ENCODE measurements around the gene CDH12.
"Not testable (repeated sequence)": the region's sequence is repeated elsewhere in the genome, so short reads cannot be mapped to it uniquely, and the experiment has no call there.

Gene CDH12

GRCh38 chr5:22154779-22155178 lies 698.4 kb downstream of the CDH12 start:
- not testable (repeated sequence) for DNase-seq (ENCODE audit: low read depth in 3 of 3)

GRCh38 chr5:22151801-22152200 lies 701.3 kb downstream of the CDH12 start:
- not testable (repeated sequence) for DNase-seq (ENCODE audit: low read depth in 3 of 3)

- DNase-seq (ENCODE audit: low read depth in 3 of 3): not testable (repeated sequence)
Measured at GRCh38 chr5:22140418-22140817, 712.7 kb downstream of the CDH12 start.

GRCh38 chr5:22139662-22140300 lies 713.4 kb downstream of the CDH12 start:
- not testable (repeated sequence) for DNase-seq (ENCODE audit: low read depth in 3 of 3)

DNA sequence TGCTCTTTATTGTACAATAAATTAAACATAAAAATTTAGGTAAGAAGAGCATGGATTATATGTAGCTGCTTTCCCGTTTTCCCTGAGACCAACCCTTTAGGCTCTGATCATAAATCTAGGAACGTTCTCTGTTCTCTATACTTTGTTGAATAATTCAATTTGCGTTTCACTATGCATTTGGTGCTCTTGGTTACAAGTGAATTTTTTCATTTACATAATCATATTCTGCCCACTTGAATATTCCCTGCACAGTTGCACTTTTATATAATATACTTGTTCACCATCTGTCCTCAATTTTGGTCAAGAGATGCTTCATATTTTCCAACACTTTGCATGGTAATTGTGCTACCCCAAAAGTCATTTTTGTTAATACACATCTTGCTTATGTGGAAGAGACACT lies 741.8 kb downstream of the CDH12 start:
- DNase-seq (ENCODE audit: low read depth in 3 of 3): no peak

- DNase-seq (ENCODE audit: low read depth in 3 of 3): no peak
Measured at GRCh38 chr5:22109315-22109714, 743.8 kb downstream of the CDH12 start.

GRCh38 chr5:22108545-22108944 lies 744.6 kb downstream of the CDH12 start:
- no peak for DNase-seq (ENCODE audit: low read depth in 3 of 3)

DNA sequence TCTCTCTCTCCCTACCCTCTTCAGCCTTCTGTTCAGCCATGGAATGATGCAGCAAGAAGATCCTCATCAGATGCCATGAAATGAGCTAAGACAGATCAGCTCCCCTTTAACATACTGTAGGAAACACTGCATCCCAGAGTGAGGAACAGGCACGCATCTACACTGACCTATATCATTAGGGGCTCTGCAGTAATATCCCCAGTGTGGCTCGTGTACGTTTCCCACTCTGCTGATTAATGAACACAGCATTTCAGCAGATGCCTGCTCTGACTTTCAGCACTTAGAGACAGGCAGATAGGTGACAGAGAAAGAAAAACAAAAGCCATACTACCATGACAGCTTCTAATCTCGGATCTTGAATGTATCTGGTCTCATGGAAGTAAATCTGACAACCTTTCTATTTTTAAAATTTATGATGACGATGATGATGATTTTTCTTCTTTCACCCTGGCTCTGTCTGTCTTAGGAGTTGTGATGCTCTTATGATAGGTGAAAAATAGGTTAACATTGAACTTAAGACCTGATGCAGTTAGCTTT lies 750.3 kb downstream of the CDH12 start:
- DNase-seq (ENCODE audit: low read depth in 3 of 3): no peak

DNA sequence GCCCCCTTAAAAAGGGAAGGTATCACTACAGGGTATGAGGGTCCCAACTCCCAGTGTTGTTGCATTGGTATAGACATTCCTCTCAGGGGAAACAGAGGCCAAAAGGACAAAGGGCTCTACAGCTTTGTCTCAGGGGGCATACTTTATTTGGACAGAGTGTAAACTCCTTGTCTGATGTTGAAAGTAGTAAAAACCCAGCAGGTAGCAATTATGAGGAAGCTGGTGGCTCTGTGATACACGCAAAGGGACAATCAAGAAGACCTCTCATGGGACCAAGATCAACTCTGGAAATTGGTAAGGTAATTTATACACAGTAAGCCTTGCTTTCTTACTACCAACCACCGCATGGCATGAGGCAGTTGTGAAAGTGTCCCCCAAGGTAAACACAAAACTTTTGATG lies 764.6 kb downstream of the CDH12 start:
- DNase-seq (ENCODE audit: low read depth in 3 of 3): no peak

DNA sequence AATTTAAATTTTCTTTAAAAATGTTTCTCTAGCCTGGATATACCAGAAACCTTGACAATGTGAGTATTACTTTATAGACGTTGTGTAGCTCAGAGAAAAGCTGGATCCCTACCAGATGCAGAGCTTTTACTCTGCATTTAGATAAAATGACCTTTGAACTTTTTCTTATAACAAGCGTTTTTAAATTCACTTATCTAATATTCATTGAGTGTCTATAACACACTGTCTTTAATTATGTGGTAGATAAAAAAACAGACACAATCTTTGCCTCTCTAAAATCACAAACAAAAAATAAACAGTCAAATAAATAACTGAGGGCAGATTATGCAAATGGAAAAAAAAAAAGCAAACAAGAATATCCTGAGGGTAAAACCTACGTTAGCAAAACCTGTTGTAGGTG lies 773.6 kb downstream of the CDH12 start:
- no peak for DNase-seq (ENCODE audit: low read depth in 3 of 3)

DNA sequence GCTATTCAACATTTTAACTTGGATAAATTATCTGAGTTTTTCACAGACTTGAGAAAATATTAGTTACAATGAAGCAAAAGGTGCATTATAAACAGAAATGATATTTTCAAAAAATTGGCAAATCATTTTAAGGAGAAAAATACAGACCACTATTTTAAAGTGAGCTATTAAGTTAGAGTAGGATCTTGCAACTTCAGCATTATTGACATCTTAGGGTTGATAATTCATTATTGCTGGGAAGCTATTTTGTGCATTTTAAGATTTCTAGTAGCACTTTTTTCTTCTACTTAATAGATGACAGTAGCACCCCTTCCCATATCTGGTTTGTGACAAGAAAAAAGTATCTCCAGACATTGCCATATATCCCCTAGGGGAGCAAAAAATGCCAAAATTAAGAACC lies 774.1 kb downstream of the CDH12 start:
- DNase-seq (ENCODE audit: low read depth in 3 of 3): no peak

DNA sequence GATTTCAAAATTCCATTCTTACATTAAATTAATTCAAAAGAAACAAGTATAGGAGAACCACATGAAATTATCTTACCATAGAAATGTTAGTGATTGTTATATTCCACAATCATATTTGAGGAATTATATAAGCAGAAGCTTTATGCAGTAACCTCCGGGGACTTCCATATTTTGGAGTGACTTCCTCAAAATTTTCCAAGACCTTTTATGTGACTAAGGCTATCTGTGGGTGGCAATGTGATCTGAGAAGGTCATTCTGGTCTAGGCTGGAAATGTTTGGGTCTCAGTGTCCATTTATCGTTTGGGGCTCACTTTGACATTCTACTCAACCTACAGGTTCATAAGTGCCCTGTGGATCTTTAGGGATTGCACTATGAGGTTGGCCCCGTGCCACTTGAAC lies 776.6 kb downstream of the CDH12 start:
- no peak for DNase-seq (ENCODE audit: low read depth in 3 of 3)

DNA sequence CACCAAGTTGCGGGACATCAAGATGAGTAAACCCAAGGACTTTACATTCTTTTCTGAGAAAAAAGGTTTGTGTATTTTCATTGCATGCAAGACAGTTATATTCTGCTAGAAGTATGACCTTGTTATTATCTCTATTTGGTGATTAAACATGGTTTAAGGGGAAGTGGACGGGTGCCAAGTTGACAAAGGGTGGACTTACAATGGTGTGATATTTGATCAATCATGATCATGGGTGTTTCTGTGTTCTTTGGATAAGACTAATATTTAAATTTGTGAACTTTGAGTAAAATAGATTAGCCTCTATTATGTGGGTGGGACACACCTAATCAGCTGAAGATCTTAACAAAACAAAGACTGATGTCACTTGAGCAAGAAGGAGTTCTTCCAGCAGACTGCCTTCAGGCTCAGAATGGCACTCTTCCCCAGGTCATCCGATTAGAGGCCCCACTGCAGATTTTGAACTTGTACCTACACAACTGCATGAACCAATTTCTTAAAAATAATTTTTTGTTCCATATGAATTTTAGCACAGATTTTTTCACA lies 782.9 kb downstream of the CDH12 start:
- DNase-seq (ENCODE audit: low read depth in 3 of 3): no peak

DNA sequence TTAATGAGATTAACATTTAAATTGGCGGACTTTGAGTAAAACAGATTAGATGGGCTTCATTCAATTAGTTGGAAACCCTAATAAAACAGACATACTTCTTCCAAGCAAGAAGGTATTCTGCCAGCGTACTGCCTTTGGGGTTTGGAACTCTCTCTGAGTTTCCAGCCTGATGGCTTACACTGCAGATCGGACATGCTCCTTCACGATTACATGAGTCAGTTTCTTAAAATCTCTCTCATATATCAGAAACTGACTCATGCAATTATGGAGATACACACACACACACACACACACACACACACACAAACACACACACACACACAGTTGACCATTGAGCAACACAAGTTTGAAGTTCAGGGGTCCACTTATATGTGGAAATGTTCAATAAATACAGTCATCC lies 789.4 kb downstream of the CDH12 start:
- DNase-seq (ENCODE audit: low read depth in 3 of 3): no peak

DNA sequence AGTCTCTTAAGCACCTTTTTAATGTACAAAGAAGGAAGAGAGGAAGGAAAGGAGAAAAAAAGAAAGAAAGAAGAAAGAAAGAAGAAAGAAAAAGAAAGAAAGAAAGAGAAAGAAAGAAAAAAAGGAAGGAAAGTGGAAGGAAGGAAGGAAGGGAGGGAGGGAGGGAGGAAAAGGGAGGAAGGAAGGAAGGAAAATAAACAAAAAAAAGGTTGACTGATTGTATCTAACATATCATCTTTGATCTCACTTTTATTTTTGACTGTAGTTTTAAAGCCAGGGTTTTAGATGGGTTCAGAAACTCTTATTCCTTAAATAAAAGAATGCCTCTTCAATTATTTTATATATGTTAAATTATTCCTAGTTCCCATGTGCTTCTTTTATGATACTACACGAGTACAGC lies 794.5 kb downstream of the CDH12 start:
- no peak for DNase-seq (ENCODE audit: low read depth in 3 of 3)

GRCh38 chr5:22057012-22057411 lies 796.1 kb downstream of the CDH12 start:
- DNase-seq (ENCODE audit: low read depth in 3 of 3): no peak

GRCh38 chr5:22056601-22057000 lies 796.5 kb downstream of the CDH12 start:
- DNase-seq (ENCODE audit: low read depth in 3 of 3): no peak

DNA sequence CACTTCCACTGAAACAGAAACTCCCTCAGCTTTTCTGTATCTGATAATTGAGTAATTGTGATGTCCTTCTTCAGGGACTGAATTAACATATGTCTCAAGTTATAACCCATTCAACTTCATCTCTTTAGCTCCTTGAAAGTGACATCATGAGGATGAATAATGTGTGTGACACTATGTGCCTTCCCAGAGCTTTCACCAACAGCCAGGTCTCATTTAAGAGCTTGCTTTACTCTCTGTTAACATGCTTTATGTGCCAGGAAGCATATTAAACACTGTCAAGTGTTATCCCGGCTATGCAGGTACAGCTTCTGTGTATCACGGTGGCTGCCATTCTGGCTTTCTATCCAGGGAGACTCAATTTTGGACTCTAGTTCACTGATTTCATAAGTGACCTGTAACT lies 799.9 kb downstream of the CDH12 start:
- no peak for DNase-seq (ENCODE audit: low read depth in 3 of 3)

GRCh38 chr5:22051881-22052280 lies 801.3 kb downstream of the CDH12 start:
- no peak for DNase-seq (ENCODE audit: low read depth in 3 of 3)

DNA sequence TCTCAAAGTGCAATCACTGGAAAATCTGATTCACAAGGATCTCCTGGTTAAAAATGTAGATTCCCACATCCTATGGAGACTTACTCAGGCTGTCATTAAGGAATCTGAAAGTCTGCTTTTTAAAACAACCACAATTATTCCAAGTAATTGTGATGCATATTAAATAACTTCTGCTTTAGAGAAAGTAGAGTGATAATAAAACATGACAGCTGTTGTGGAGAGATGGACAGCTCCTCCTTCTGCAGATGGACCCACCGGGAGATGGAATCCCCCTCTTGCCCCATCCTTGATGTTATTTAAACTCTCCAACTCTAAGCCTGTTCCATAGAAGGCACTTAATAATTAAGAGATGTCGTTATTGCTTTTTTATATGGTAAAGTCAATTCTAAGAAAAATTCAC lies 802.2 kb downstream of the CDH12 start:
- DNase-seq (ENCODE audit: low read depth in 3 of 3): no peak

DNA sequence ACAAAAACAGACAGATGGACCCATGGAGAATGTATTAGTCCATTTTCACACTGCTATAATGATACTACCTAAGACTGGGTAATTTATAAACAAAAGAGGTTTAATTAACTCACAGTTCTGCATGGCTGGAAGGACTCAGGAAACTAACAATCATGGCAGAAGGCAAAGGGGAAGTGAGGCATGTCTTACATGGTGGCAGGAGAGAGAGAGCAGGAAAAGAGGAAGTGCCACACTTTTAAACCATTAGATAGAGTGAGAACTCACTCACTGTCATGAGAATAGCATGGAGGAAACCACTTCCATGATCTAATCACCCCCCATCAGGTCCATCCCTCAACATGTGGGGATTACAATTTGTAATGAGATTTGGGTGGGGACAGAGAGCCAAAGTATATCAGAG lies 808.9 kb downstream of the CDH12 start:
- no peak for DNase-seq (ENCODE audit: low read depth in 3 of 3)

DNA sequence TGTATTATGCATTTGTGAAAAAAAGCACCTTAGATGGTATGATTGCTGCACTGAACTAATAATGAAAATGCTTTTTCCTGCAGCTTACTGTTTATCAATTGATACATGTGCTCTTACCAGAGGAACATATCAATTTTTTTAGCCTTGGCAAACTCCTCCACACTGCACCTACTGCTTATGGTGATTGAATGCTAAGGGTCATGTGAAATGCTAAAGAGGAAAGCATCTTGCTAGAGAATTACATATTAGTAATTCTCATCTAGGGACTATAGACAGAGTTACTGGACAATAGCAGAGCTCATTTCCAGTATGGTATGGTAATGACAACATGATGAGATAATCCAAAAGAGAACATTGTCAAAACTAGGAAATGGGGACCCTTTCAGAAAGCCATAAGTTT lies 817.1 kb downstream of the CDH12 start:
- no peak for DNase-seq (ENCODE audit: low read depth in 3 of 3)

DNA sequence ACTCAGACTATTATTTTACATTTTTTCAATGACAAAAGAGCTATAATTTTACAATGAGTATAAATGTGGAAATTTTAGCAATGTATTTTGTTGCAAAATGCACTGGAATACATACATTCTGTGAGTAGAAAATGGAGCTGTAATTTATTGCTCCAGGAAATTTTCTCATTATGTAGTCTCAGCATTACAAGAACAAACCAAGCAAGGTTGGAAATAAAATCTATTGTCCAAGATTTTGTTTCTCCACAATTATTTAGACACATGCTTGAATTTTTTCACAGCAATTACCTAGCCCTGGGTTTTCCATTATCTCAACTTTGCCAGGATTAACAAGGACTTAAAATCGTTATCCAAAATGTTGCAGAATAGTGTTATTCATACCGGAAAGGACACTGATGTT lies 820.1 kb downstream of the CDH12 start:
- DNase-seq (ENCODE audit: low read depth in 3 of 3): no peak

DNA sequence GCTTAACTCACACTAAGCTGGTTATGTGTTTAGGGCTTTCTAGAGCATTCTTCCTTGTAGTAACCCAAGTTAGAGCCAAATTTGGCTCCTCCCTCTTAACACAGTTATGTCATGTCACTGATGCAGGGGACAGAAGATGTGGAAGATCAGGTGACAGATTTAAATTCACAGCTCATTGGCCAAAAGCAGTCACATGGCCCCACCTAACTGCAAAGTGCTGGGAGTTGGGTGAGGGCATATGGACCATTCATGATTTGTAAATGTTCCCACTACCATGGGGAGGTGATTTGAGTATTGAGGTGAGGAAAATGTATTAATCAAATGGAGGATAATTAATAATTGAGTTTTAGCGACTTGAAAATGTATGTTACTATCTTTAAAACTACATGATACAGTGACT lies 829.4 kb downstream of the CDH12 start:
- no peak for DNase-seq (ENCODE audit: low read depth in 3 of 3)

Data from stimulated activated CD4-positive, alpha-beta T cell treated with anti-CD3 and anti-CD28 coated beads, TNF-alpha, amount 100 ng/mL, for 24 hours (primary cell).